Right lobe of liver (tissue), 4 donors: Measurements from ENCODE around the gene STT3A.

ENCODE experiments used
- POLR2A ChIP-seq: fragments of 450-650 bp; IDR thresholded peaks from one replicate; pipeline ENCODE4 v1.6.1; 2017; ENCODE audit warnings: antibody characterized with exemption, mild to moderate bottlenecking
- TF ChIP-seq, protein P1 (sequence below), 4 donors: fragments of 200-600 bp in 3 of 4; fragments of 450-650 bp in 1 of 4; IDR thresholded peaks; one replicate each; pipeline versions ENCODE4 v1.5.1 to v1.8.0; 2016 to 2022; ENCODE audit warnings: antibody characterized with exemption in 4 of 4, mild to moderate bottlenecking in 2 of 4
- donor health status: DM: no; HTN: no; CAD: no.
- donor health status: DM: no; HTN: no; CAD: no.
- donor health status: DM: no; HTN: yes; CAD: no.

DNA sequence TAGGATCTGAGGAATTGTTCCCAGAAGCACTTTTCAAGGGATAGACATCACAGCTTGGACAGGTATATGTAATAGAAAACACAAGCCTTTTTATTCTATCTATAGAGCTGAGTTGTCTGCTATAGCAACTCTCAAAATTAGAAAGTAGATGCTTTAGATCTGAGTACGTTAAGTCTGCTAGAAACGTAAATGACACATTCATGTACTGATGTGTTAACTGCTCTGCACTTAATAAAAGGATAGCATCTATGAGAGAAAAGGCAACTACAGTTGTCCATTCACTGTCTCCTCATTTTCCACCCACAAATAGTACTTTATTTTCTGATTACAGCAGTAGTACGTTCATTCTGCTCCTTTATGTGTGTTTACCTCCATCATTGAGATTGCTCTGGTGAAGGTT lies 6.0 kb upstream of the STT3A start:
- TF ChIP-seq, protein P1, sequence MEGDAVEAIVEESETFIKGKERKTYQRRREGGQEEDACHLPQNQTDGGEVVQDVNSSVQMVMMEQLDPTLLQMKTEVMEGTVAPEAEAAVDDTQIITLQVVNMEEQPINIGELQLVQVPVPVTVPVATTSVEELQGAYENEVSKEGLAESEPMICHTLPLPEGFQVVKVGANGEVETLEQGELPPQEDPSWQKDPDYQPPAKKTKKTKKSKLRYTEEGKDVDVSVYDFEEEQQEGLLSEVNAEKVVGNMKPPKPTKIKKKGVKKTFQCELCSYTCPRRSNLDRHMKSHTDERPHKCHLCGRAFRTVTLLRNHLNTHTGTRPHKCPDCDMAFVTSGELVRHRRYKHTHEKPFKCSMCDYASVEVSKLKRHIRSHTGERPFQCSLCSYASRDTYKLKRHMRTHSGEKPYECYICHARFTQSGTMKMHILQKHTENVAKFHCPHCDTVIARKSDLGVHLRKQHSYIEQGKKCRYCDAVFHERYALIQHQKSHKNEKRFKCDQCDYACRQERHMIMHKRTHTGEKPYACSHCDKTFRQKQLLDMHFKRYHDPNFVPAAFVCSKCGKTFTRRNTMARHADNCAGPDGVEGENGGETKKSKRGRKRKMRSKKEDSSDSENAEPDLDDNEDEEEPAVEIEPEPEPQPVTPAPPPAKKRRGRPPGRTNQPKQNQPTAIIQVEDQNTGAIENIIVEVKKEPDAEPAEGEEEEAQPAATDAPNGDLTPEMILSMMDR (IDR thresholded peaks at IDR 0.05): no peak
- no peak for TF ChIP-seq POLR2A
